ENCODE data around the gene CACNG3.
"Not testable (repeated sequence)": the region's sequence is repeated elsewhere in the genome, so short reads cannot be mapped to it uniquely, and the experiment has no call there.

The CACNG3 gene

GRCh38 chr16:24336491-24336890 is 80.4 kb downstream of the CACNG3 start:
- no peak for DNase-seq

GRCh38 chr16:24337013-24337412 is 80.9 kb downstream of the CACNG3 start:
- no peak for DNase-seq

- not testable (repeated sequence) for DNase-seq
These were observed 87.7 kb downstream of the CACNG3 start for GRCh38 chr16:24343829-24344228.

- DNase-seq: no peak
These were observed 88.6 kb downstream of the CACNG3 start for GRCh38 chr16:24344784-24345183.

- no peak for DNase-seq
These were observed 89.6 kb downstream of the CACNG3 start for GRCh38 chr16:24345704-24346103.

- DNase-seq: no peak
These were observed 90.6 kb downstream of the CACNG3 start for GRCh38 chr16:24346734-24347133.

DNA sequence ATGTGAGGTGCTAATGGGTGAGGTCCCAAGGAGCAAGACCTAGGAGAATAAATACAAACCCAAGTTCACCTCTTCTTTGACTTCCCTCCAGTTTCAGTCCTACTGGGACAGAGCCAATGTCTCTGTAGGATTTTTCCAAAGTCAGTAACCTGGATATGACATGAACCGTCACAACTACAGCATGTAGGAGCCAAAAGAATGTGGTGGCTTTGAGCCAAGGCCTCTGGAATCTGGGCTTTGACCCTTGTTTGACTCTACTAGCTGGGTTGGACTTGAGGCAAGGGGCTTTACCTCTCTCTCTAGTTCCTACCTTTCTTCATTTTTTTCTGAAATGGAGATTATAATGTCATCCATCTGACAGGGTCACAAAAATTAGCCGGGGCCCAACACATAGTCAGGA is 91.4 kb downstream of the CACNG3 start:
- no peak for DNase-seq

DNA sequence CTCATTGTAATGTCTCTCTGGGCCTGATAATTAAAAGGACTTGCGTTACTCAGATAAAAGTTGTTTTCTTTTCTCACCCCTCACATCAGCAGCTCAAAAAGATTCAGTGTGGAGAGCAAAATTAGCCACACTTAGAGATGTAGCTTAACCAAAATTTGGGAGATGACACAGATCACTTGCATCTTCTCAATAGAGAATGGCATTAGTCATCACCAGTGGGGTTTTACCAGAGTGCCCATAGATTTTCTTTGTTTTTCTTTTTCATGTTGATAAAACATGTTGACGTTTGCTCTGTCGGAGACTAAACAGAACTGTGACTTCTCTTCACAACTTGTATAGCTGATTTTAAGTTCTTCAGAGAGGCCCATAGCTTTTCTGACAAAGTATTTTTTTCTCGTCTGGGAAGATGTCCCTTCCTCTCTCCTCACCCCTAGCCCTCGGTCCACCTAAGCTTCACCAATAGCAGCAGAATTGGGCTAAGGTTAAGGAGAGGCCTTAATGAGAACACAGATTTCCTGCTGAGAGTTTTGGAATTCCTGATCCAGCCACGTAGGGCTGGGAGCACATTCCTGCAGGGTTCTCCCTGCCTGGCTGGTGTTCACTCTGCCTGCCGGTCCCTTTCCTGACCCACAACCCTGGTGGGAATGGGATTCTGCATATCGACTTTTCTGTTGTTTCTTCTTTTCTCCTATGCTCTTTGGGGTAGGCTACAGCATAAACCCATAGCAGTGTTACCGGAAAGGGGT is 92.6 kb downstream of the CACNG3 start:
- DNase-seq: no peak

- DNase-seq: no peak
These were observed 93.2 kb downstream of the CACNG3 start for GRCh38 chr16:24349320-24349719.

GRCh38 chr16:24352746-24353145 is 96.6 kb downstream of the CACNG3 start:
- no peak for DNase-seq

DNA sequence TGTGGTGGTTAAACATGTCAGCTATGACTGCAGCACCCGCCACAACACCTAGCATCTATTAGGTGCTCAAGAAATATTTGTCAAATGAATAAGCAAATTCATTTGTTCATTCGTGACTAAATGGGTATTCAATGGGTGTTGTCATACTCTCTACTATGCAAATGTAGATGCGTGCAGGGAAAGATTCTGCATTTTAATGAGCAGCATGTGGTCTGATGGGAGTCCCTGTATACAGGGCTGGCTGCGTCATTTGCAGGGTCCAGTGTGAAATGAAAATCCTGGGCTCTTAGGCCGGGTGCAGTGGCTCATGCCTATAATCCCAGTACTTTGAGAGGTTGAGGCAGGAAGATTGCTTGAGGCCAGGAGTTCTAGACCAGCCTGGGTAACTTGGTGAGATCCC is 97.5 kb downstream of the CACNG3 start:
- no peak for DNase-seq

- DNase-seq: no peak
These were observed 101.4 kb downstream of the CACNG3 start for GRCh38 chr16:24357511-24357910.

GRCh38 chr16:24358117-24358516 is 102.0 kb downstream of the CACNG3 start:
- no peak for DNase-seq

DNA sequence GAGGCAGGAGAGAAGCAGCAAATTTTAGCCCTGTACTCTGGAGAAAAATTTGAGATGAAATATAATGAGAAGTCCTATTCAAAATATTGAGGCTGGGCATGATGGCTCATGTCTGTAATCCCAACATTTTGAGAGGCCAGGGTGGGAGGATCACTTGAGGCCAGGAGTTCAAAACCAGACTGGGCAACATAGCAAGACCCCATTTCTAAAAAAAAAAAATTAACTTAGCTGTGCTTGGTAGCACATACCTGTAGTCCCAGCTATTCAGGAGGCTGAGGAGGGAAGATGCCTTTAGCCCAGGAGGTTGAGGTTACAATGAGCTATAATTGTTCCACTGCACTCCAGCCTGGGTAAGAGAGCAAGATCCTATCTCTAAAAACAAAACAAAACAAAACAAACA is 103.4 kb downstream of the CACNG3 start:
- no peak for DNase-seq

- DNase-seq: no peak
These were observed 104.8 kb downstream of the CACNG3 start for GRCh38 chr16:24360936-24361335.

GRCh38 chr16:24364596-24364995 is 108.5 kb downstream of the CACNG3 start:
- no peak for DNase-seq

GRCh38 chr16:24367186-24367710 is 111.1 kb downstream of the CACNG3 start:
- DNase-seq: no peak

DNA sequence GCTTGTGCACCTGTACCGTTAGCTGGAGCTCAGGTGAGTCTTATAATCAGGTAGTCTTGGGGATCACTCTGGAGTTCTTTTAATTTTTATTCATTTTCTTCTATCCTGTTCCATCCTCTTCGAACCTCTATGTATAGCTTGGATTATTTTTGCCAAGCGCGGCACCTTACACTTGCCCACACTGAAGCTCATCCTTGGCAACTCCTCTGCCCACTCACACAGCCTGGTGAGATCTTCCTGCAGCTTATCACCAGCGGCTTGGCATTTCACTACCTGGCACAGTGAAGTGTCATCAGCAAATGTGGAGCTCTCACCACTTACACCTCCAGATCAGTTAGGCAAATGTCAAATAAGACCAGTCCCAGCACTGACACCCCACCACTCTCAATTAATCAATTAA is 116.7 kb downstream of the CACNG3 start:
- DNase-seq: no peak

DNA sequence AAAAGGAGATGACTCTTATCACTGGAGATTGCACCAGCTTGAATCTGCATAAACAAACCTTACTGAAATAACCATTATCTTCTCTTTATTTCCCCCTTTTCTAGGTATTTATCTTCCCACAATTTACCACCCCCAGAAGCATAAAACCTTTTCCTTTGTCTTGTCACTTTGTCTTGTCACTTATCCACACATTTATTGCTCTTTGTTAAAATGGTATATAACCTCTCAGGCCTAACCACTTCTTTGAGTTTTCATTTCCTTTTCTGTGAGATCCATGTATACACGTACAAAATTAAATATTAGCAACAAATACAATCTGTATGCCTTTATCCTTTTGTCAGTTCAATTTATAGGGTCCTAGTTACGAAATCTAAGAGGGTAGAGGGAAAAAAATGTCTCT is 122.9 kb downstream of the CACNG3 start:
- DNase-seq: no peak

- DNase-seq: no peak
These were observed 125.5 kb downstream of the CACNG3 start for GRCh38 chr16:24381470-24382118.

- no peak for DNase-seq
These were observed 126.8 kb downstream of the CACNG3 start for GRCh38 chr16:24382762-24383407.

- DNase-seq: no peak
These were observed 138.2 kb downstream of the CACNG3 start for GRCh38 chr16:24394341-24394740.

- no peak for DNase-seq
These were observed 140.5 kb downstream of the CACNG3 start for GRCh38 chr16:24396350-24397271.
